Endothelial cell of umbilical vein (primary cell): ENCODE data around the gene CCDC136. TPM values are rescaled to one million over a fixed set of nuclear protein-coding genes. Genes with fewer than 3 reads are reported as not detected.

Experiments used
- BruUV-seq: library from RNA; stranded (reverse); fragments of 400-500 nt; replicated peaks from 2 replicates; lab custom pipeline; 2021; lab: Mats Ljungman, UMichigan
- CTCF ChIA-PET: fragments of 300-600, 350-600 bp; sonication (Branson Sonifier 250); formaldehyde crosslinking; loops from one replicate; lab custom pipeline; 2021; ENCODE audit warnings: antibody characterized with exemption, inconsistent platforms; lab: Charles Lee
- POLR2A ChIA-PET: fragments of 300-600, 350-600 bp; sonication (Branson Sonifier 250); formaldehyde crosslinking; loops from one replicate; lab custom pipeline; 2021; ENCODE audit warnings: antibody characterized with exemption, inconsistent platforms; lab: Charles Lee
- DNase-seq: peaks from one replicate; pipeline ENCODE4 v3.0.0-alpha.2; 2011; ENCODE audit warnings: low read depth, low spot score
- FAIRE-seq: peaks from 2 replicates; lab custom pipeline; 2011; peaks lifted over from hg19 to GRCh38; lab: Jason Lieb, UNC
- H2AFZ ChIP-seq: 2 replicates; pipeline ENCODE4 v1.6.0; 2012; ENCODE audit warnings: low read depth, low read length, control low read depth, inconsistent platforms
- H3K27ac ChIP-seq: 2 replicates; pipeline ENCODE4 v1.5.1; 2011; ENCODE audit warnings: low read depth, mild to moderate bottlenecking, control low read depth, low read length, moderate library complexity; ENCODE audit not compliant: insufficient read depth
- H3K27me3 ChIP-seq, 2 experiments: 2 replicates each; pipeline versions ENCODE4 v1.6.0 to v1.6.1; 2011; ENCODE audit warnings: low read length in 2 of 2, mixed read lengths in 1 of 2; ENCODE audit not compliant: control insufficient read depth in 2 of 2, insufficient read depth in 2 of 2
- H3K36me3 ChIP-seq, 2 experiments: 2 replicates in 1 of 2; 3 replicates in 1 of 2; pipeline ENCODE4 v1.5.1; 2011; ENCODE audit warnings: low read length in 2 of 2, mild to moderate bottlenecking in 1 of 2, moderate library complexity in 1 of 2; ENCODE audit not compliant: control insufficient read depth in 2 of 2, insufficient read depth in 2 of 2; ENCODE audit errors: extremely low read depth in 1 of 2
- H3K4me1 ChIP-seq: 3 replicates; pipeline ENCODE4 v1.5.1; 2011; ENCODE audit warnings: mild to moderate bottlenecking, low read length; ENCODE audit not compliant: control insufficient read depth, insufficient read depth; ENCODE audit errors: extremely low read depth
- H3K4me2 ChIP-seq: 2 replicates; pipeline ENCODE4 v1.6.1; 2011; ENCODE audit warnings: low read length, control low read depth, mixed read lengths; ENCODE audit not compliant: insufficient read depth
- H3K4me3 ChIP-seq, 3 experiments: fragments of 200-600 bp in 1 of 3; sonication (generic), shearing (Covaris generic) in 1 of 3; replicated peaks in 1 of 3; 2 replicates each; pipeline ENCODE4 v1.5.1; 2011 to 2016; ENCODE audit warnings: control low read depth in 3 of 3, low read length in 3 of 3, mild to moderate bottlenecking in 2 of 3, inconsistent platforms in 1 of 3, low read depth in 1 of 3, moderate library complexity in 1 of 3; ENCODE audit not compliant: insufficient read depth in 1 of 3
- H3K79me2 ChIP-seq: 2 replicates; pipeline ENCODE4 v1.6.0; 2012; ENCODE audit warnings: low read length, inconsistent platforms; ENCODE audit not compliant: control insufficient read depth, insufficient read depth
- H3K9ac ChIP-seq: replicated peaks from 2 replicates; pipeline ENCODE3; 2011; ENCODE audit warnings: low read length, control low read depth; ENCODE audit not compliant: insufficient read depth; ENCODE audit errors: extremely low read depth
- H3K9me1 ChIP-seq: replicated peaks from 3 replicates; pipeline ENCODE4 v1.6.0; 2011; ENCODE audit warnings: mild to moderate bottlenecking, low read length; ENCODE audit not compliant: control insufficient read depth, insufficient read depth; ENCODE audit errors: extremely low read depth
- H3K9me3 ChIP-seq: replicated peaks from 2 replicates; pipeline ENCODE4 v1.5.1; 2012; ENCODE audit warnings: low read length, inconsistent platforms; ENCODE audit not compliant: control insufficient read depth, insufficient read depth
- H4K20me1 ChIP-seq: replicated peaks from 2 replicates; pipeline ENCODE3; 2011; ENCODE audit warnings: mild to moderate bottlenecking, low read length; ENCODE audit not compliant: control insufficient read depth, insufficient read depth; ENCODE audit errors: extremely low read depth
- CTCF ChIP-seq, 2 donors: IDR thresholded peaks; 1 replicate in 1 of 2; 2 replicates in 1 of 2; pipeline ENCODE4 v1.5.1; 2011; ENCODE audit warnings: low read length in 2 of 2, mild to moderate bottlenecking in 2 of 2, moderate library complexity in 2 of 2, control low read depth in 1 of 2, inconsistent platforms in 1 of 2, low read depth in 1 of 2; ENCODE audit not compliant: insufficient read depth in 1 of 2; ENCODE audit errors: extremely low read depth in 1 of 2
- EZH2 ChIP-seq: IDR thresholded peaks from 2 replicates; pipeline ENCODE4 v1.6.1; 2012; ENCODE audit warnings: borderline replicate concordance, low read depth, mild to moderate bottlenecking, moderate library complexity, low read length, inconsistent platforms; ENCODE audit not compliant: severe bottlenecking
- FOS ChIP-seq: IDR thresholded peaks from 2 replicates; pipeline ENCODE4 v1.6.1; 2011; ENCODE audit warnings: mild to moderate bottlenecking, low read length, moderate library complexity, borderline replicate concordance; ENCODE audit not compliant: insufficient read depth
- GATA2 ChIP-seq: IDR thresholded peaks from 2 replicates; pipeline ENCODE4 v1.7.0; 2011; ENCODE audit warnings: low read depth, mild to moderate bottlenecking, moderate library complexity, mixed read lengths, low read length; ENCODE audit not compliant: insufficient read length, insufficient read depth
- JUN ChIP-seq: IDR thresholded peaks from 2 replicates; pipeline ENCODE4 v1.6.1; 2011; ENCODE audit warnings: borderline replicate concordance, low read depth; ENCODE audit not compliant: insufficient read length, insufficient read depth
- MAX ChIP-seq: IDR thresholded peaks from 2 replicates; pipeline ENCODE4 v1.6.1; 2011; ENCODE audit not compliant: insufficient read depth, insufficient read length
- MYC ChIP-seq: IDR thresholded peaks from one replicate; pipeline ENCODE4 v1.6.1; 2011; ENCODE audit warnings: mild to moderate bottlenecking, low read depth, low read length
- POLR2A ChIP-seq: IDR thresholded peaks from 2 replicates; pipeline ENCODE4 v1.6.1; 2012; ENCODE audit warnings: low read depth, mild to moderate bottlenecking, control low read depth, low read length
- POLR2AphosphoS5 ChIP-seq: IDR thresholded peaks from 2 replicates; pipeline ENCODE4 v1.6.1; 2012; ENCODE audit warnings: low read depth, mild to moderate bottlenecking, control low read depth, low read length, moderate library complexity; ENCODE audit not compliant: insufficient read depth
- dilution Hi-C: fragments of 300-500 bp; cut with MboI; formaldehyde crosslinking; loops from one replicate; pipeline ENCODE4 v1.15.0; 2019; ENCODE audit warnings: low sequenced_read_pairs; ENCODE audit not compliant: extremely low pct_ligation_motif_present
- intact Hi-C: fragments of 100-400 bp; cut with micrococcal nuclease; formaldehyde crosslinking; loops from one replicate; pipeline ENCODE4 v1.10.0; 2022
- polyA plus RNA-seq, 4 experiments: library from polyadenylated mRNA; depleted of rRNA in 3 of 4; stranded (reverse) in 3 of 4; unstranded in 1 of 4; fragments of >200 nt; gene quantifications; 2 replicates each; pipeline versions ENCODE4 v1.2.1 to v1.2.3, GENCODE V29; 2011 to 2012; ENCODE audit warnings: missing spikeins in 1 of 4
- total RNA-seq: library from RNA; stranded (reverse); gene quantifications from 2 replicates; pipeline ENCODE4 v1.2.3, GENCODE V29; 2021

CCDC136 gene
- total and polyA plus RNA-seq, 2 donors (not counting 3 experiments of a cell fraction or from before 2014, with no cell fraction given): 1.8 to 3.3 TPM

GRCh38 chr7:128793181-128793547, 1.4 kb downstream of the CCDC136 start:
- no peak overlapping the region for H3K9ac ChIP-seq
- ChIA-PET POLR2A (no interaction called here), CTCF (interaction anchor here (1.9 kb wide), 1 partner anchor 40 kb away, joined by 4 read pairs; no protein-coding TSS in a partner anchor)
- no peak overlapping the region for H2AFZ ChIP-seq
- H3K9me3 ChIP-seq: no peaks in the 10 kb centered on the region
- no peak overlapping the region for H3K27ac ChIP-seq
- H3K4me2 ChIP-seq: no peak overlapping the region
- BruUV-seq: no TSS peak
- intact Hi-C loops (no loop called here), dilution Hi-C loops (no loop called here)
- H3K9me1 ChIP-seq: no peaks in the 10 kb centered on the region
- no peak for FAIRE-seq
- H3K79me2 ChIP-seq: no peaks in the 10 kb centered on the region
- no peak overlapping the region for H3K4me3 ChIP-seq
- no peaks in the 10 kb centered on the region for H3K36me3 ChIP-seq
- peaks cover 4% of the 10 kb centered on the region for H3K4me1 ChIP-seq
- no peak for DNase-seq
- peaks cover 16 to 24% of the 10 kb centered on the region in 2 experiments for H3K27me3 ChIP-seq
- no peaks in the 10 kb centered on the region for H4K20me1 ChIP-seq
- TF ChIP-seq CTCF (IDR thresholded peaks at IDR 0.05; ENCODE audit: extremely low read depth in 1 of 2, insufficient read depth in 1 of 2, low read depth in 1 of 2, low read length in 2 of 2): no peak
- TF ChIP-seq EZH2: no peak
- TF ChIP-seq JUN: no peak
- TF ChIP-seq MYC: no peak
- no peak for TF ChIP-seq FOS
- no peak for TF ChIP-seq MAX
- no peak for TF ChIP-seq POLR2AphosphoS5
- no peak for TF ChIP-seq GATA2
- TF ChIP-seq POLR2A: no peak
